ENCODE results near the gene CYP2W1.

DNA sequence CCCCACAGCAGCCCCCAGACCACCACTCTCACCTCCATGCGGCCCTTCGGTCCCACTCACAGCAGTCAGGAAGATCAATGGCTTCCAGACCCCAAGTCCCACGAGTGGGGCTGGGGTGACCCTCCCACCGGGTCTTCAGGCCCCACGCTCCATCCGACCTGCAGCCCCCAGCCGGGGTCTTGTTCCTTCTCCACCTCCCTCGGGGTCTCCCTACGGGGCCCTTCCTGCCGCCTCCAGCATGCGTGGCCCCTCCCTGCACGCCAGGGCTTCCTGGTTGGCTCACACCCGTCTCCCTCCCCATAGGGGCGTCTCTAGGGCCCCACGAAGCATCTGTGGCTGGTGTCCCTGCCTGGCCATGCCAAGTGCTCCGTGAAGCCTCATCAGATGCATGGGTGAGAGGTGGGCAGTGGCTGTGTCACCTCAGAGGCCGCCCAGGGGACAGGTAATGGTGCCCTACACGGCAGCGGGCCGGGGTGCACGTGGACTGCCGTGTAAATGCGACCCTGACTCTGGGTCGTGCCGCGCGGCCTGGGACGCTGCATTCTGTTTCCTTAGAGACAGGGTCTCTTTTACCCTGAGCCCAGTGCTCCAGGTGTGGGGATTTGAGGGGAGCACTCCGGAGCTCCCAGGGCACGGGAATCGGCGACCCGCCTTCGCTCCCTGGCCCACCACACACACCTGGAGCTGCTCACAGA is 48.4 kb upstream of the CYP2W1 start:
- TF ChIP-seq, protein P1, sequence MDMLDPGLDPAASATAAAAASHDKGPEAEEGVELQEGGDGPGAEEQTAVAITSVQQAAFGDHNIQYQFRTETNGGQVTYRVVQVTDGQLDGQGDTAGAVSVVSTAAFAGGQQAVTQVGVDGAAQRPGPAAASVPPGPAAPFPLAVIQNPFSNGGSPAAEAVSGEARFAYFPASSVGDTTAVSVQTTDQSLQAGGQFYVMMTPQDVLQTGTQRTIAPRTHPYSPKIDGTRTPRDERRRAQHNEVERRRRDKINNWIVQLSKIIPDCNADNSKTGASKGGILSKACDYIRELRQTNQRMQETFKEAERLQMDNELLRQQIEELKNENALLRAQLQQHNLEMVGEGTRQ (IDR thresholded peaks at IDR 0.05; ENCODE audit: borderline replicate concordance, low read depth, low read length): no peak
- TF ChIP-seq EP300 (IDR thresholded peaks at IDR 0.05; ENCODE audit: borderline replicate concordance in 1 of 2, control insufficient read depth in 1 of 2, low read depth in 2 of 2, low read length in 2 of 2) (no peak), BMI1 (IDR thresholded peaks at IDR 0.05; ENCODE audit: borderline replicate concordance) (no peak), JUNB (IDR thresholded peaks at IDR 0.05) (no peak), NFYB (IDR thresholded peaks at IDR 0.05; ENCODE audit: insufficient read depth, low read depth, low read length) (no peak), JUND (IDR thresholded peaks at IDR 0.05; ENCODE audit: low read depth, low read length) (no peak), POLR2A (IDR thresholded peaks at IDR 0.05; ENCODE audit: low read depth, low read length) (no peak), SP1 (IDR thresholded peaks at IDR 0.05; ENCODE audit: low read depth, low read length) (no peak), MYC (IDR thresholded peaks at IDR 0.05; ENCODE audit: insufficient read depth, insufficient read length, insufficient replicate concordance, low read length, severe bottlenecking) (no peak), MXI1 (IDR thresholded peaks at IDR 0.05; ENCODE audit: low read depth, low read length) (no peak)
- TF ChIP-seq, protein P2, sequence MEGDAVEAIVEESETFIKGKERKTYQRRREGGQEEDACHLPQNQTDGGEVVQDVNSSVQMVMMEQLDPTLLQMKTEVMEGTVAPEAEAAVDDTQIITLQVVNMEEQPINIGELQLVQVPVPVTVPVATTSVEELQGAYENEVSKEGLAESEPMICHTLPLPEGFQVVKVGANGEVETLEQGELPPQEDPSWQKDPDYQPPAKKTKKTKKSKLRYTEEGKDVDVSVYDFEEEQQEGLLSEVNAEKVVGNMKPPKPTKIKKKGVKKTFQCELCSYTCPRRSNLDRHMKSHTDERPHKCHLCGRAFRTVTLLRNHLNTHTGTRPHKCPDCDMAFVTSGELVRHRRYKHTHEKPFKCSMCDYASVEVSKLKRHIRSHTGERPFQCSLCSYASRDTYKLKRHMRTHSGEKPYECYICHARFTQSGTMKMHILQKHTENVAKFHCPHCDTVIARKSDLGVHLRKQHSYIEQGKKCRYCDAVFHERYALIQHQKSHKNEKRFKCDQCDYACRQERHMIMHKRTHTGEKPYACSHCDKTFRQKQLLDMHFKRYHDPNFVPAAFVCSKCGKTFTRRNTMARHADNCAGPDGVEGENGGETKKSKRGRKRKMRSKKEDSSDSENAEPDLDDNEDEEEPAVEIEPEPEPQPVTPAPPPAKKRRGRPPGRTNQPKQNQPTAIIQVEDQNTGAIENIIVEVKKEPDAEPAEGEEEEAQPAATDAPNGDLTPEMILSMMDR (IDR thresholded peaks at IDR 0.05 in 2 of 3, conservative IDR thresholded peaks at IDR 0.05 in 1 of 3; ENCODE audit: control insufficient read depth in 2 of 3, extremely low read depth in 1 of 3, insufficient read depth in 1 of 3, low read depth in 3 of 3, low read length in 3 of 3): no peak
- TF ChIP-seq, protein P3, sequence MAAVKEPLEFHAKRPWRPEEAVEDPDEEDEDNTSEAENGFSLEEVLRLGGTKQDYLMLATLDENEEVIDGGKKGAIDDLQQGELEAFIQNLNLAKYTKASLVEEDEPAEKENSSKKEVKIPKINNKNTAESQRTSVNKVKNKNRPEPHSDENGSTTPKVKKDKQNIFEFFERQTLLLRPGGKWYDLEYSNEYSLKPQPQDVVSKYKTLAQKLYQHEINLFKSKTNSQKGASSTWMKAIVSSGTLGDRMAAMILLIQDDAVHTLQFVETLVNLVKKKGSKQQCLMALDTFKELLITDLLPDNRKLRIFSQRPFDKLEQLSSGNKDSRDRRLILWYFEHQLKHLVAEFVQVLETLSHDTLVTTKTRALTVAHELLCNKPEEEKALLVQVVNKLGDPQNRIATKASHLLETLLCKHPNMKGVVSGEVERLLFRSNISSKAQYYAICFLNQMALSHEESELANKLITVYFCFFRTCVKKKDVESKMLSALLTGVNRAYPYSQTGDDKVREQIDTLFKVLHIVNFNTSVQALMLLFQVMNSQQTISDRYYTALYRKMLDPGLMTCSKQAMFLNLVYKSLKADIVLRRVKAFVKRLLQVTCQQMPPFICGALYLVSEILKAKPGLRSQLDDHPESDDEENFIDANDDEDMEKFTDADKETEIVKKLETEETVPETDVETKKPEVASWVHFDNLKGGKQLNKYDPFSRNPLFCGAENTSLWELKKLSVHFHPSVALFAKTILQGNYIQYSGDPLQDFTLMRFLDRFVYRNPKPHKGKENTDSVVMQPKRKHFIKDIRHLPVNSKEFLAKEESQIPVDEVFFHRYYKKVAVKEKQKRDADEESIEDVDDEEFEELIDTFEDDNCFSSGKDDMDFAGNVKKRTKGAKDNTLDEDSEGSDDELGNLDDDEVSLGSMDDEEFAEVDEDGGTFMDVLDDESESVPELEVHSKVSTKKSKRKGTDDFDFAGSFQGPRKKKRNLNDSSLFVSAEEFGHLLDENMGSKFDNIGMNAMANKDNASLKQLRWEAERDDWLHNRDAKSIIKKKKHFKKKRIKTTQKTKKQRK (IDR thresholded peaks at IDR 0.05; ENCODE audit: low read depth, low read length): no peak
